A549 (cell line): Measurements from ENCODE around the gene GSK3A. TPM values are rescaled to one million over a fixed set of nuclear protein-coding genes. Genes with fewer than 3 reads are reported as not detected.

ENCODE experiments used
- ATAC-seq, 2 experiments: fragments of 200-7000 bp in 1 of 2; fragments of >200 bp in 1 of 2; cut with Nextera tagmentation in 1 of 2; cut with Tn5 transposase in 1 of 2; 3 replicates each; pipeline versions ENCODE4 v1.8.0 to v1.9.1; 2018 to 2020; ENCODE audit warnings: mild to moderate bottlenecking in 1 of 2, moderate library complexity in 1 of 2
- CTCF ChIA-PET: fragments of 300-600 bp; sonication (Branson Sonifier 250); formaldehyde crosslinking; extraction: SDS; loops from one replicate; lab custom pipeline; 2021; ENCODE audit warnings: antibody characterized with exemption, inconsistent platforms; lab: Yijun Ruan, JAX
- POLR2A ChIA-PET: fragments of 350-600 bp; formaldehyde crosslinking; extraction: SDS; loops from one replicate; lab custom pipeline; 2021; ENCODE audit warnings: antibody characterized with exemption, inconsistent platforms; lab: Yijun Ruan, JAX
- DNase-seq, 2 experiments: peaks; one replicate each; pipeline versions ENCODE4 v3.0.0 to v3.0.0-alpha.2; 2011 to 2016; ENCODE audit warnings: low read depth in 1 of 2, low spot score in 1 of 2
- FAIRE-seq: peaks from 2 replicates; lab custom pipeline; 2011; peaks lifted over from hg19 to GRCh38; lab: Jason Lieb, UNC
- H3K27ac ChIP-seq, 2 experiments: fragments of >200 bp; sonication (Bioruptor Twin); formaldehyde crosslinking; 3 replicates each; pipeline ENCODE4 v1.5.1; 2016 to 2017
- H3K4me1 ChIP-seq: fragments of >200 bp; sonication (Bioruptor Twin); formaldehyde crosslinking; 3 replicates; pipeline ENCODE4 v1.6.1; 2016
- H3K4me2 ChIP-seq: fragments of >200 bp; sonication (Bioruptor Twin); formaldehyde crosslinking; 3 replicates; pipeline ENCODE4 v1.6.1; 2016
- H3K4me3 ChIP-seq: fragments of >200 bp; sonication (Bioruptor Twin); formaldehyde crosslinking; 3 replicates; pipeline ENCODE4 v1.5.1; 2016
- H3K9me3 ChIP-seq: fragments of >200 bp; sonication (Bioruptor Twin); formaldehyde crosslinking; 3 replicates; pipeline ENCODE4 v1.6.1; 2016
- BHLHE40 ChIP-seq: IDR thresholded peaks from 2 replicates; pipeline ENCODE4 v1.6.1; 2012; ENCODE audit warnings: low read depth, low read length, inconsistent platforms
- CBX8 ChIP-seq: fragments of 200-600 bp; sonication (generic); IDR thresholded peaks from 2 replicates; pipeline ENCODE4 v1.6.1; 2016
- CEBPB ChIP-seq, 2 experiments: fragments of >200 bp in 1 of 2; sonication (Bioruptor Twin) in 1 of 2; formaldehyde crosslinking in 1 of 2; IDR thresholded peaks; 2 replicates each; pipeline ENCODE4 v1.6.1; 2012 to 2016
- CHD4 ChIP-seq: fragments of 200-600 bp; sonication (generic); IDR thresholded peaks from 2 replicates; pipeline ENCODE4 v1.6.1; 2016; ENCODE audit warnings: antibody characterized with exemption, mild to moderate bottlenecking, borderline replicate concordance
- CTCF ChIP-seq: fragments of >200 bp; sonication (Bioruptor Twin); formaldehyde crosslinking; IDR thresholded peaks from 3 replicates; pipeline ENCODE4 v1.5.1; 2016
- ESRRA ChIP-seq: fragments of 150-350 bp; IDR thresholded peaks from 2 replicates; pipeline ENCODE4 v1.6.1; 2014; ENCODE audit warnings: mild to moderate bottlenecking, low read length, borderline replicate concordance
- HEYL ChIP-seq: fragments of 250-450 bp; sonication (Bioruptor Pico); IDR thresholded peaks from 2 replicates; pipeline ENCODE4 v1.8.0; 2021; ENCODE audit warnings: mild to moderate bottlenecking, moderate library complexity
- HOXB13 ChIP-seq: fragments of 250-450 bp; sonication (Bioruptor Pico); IDR thresholded peaks from 2 replicates; pipeline ENCODE4 v1.5.0; 2020; ENCODE audit warnings: low read depth, mild to moderate bottlenecking, moderate library complexity
- JUN ChIP-seq, 2 experiments: fragments of >200 bp; sonication (Bioruptor Twin); formaldehyde crosslinking; IDR thresholded peaks; 2 replicates in 1 of 2; 3 replicates in 1 of 2; pipeline ENCODE4 v1.6.1; 2016 to 2017
- JUNB ChIP-seq: fragments of >200 bp; sonication (Bioruptor Twin); formaldehyde crosslinking; IDR thresholded peaks from 2 replicates; pipeline ENCODE4 v1.6.1; 2016
- MYC ChIP-seq: IDR thresholded peaks from 2 replicates; pipeline ENCODE4 v1.6.1; 2012; ENCODE audit warnings: mild to moderate bottlenecking, inconsistent platforms, low read length, improper control_type of control experiment, borderline replicate concordance
- NR3C1 ChIP-seq: fragments of >200 bp; sonication (Bioruptor Twin); formaldehyde crosslinking; IDR thresholded peaks from 3 replicates; pipeline ENCODE4 v1.6.1; 2017
- PBX3 ChIP-seq: IDR thresholded peaks from 2 replicates; pipeline ENCODE4 v1.6.1; 2012
- POLR2A ChIP-seq: IDR thresholded peaks from 2 replicates; pipeline ENCODE4 v1.6.1; 2012; ENCODE audit warnings: mild to moderate bottlenecking, low read length
- SREBF2 ChIP-seq: fragments of 450-650 bp; IDR thresholded peaks from 2 replicates; pipeline ENCODE4 v1.6.1; 2014; ENCODE audit warnings: mild to moderate bottlenecking, moderate library complexity
- TFCP2L1 ChIP-seq: fragments of 250-450 bp; sonication (Bioruptor Pico); IDR thresholded peaks from 2 replicates; pipeline ENCODE4 v1.5.0; 2021; ENCODE audit warnings: mild to moderate bottlenecking
- WGBS: methylation state at CpG from one replicate; pipeline ENCODE4 v1.1.6; 2017; ENCODE audit errors: missing lambda C conversion rate; 5-methylcytosine and 5-hydroxymethylcytosine counted together
- polyA plus RNA-seq, 4 experiments: library from polyadenylated mRNA; depleted of rRNA in 3 of 4; stranded (reverse); fragments of >200 nt; fragmentation: RNase III in 1 of 4; extraction: RNeasy Plus Mini Kit Qiagen cat#74134 plus additional on column Dnase treatment in 1 of 4; gene quantifications; 2 replicates in 3 of 4; 3 replicates in 1 of 4; pipeline ENCODE4 v1.2.3, GENCODE V29; 2011 to 2017

Gene GSK3A
- polyA plus RNA-seq, 2 of the 4 experiments (the other 2 are of a cell fraction): 55.2 to 85.1 TPM

- no peak overlapping the region for H3K27ac ChIP-seq
- peaks cover 81% of the 10 kb centered on the region for H3K4me1 ChIP-seq
- no peak overlapping the region for H3K4me2 ChIP-seq
- ATAC-seq (no peak), DNase-seq (no peak), FAIRE-seq (no peak)
- H3K4me3 ChIP-seq: no peak overlapping the region
- ChIA-PET CTCF (interaction anchor here (0.6 to 21.7 kb wide), 10 partner anchors 9 to 141 kb away, joined by 3 to 616 read pairs (median 26); partner anchors contain the start of genes CIC, PAFAH1B3, POU2F2 and PRR19), POLR2A (interaction anchor here (0.8 kb wide), 1 partner anchor 30 kb away, joined by 3 read pairs; the partner anchor contains the start of gene ZNF526)
- H3K9me3 ChIP-seq: no peaks in the 10 kb centered on the region
- 92% methylated on average over 36 of the region's 36 CpGs for WGBS
- no peak for TF ChIP-seq HEYL (CRISPR knock-in tag)
- TF ChIP-seq JUN (IDR thresholded peaks at IDR 0.05): no peak
- no peak for TF ChIP-seq NR3C1
- no peak for TF ChIP-seq JUNB
- TF ChIP-seq HOXB13: no peak
- TF ChIP-seq BHLHE40: no peak
- TF ChIP-seq MYC: no peak
- TF ChIP-seq CBX8: no peak
- no peak for TF ChIP-seq SREBF2
- no peak for TF ChIP-seq CHD4
- TF ChIP-seq ESRRA: no peak
- TF ChIP-seq CTCF: no peak
Observed at GRCh38 chr19:42249149-42249750, 6.8 kb upstream of the GSK3A start.

- H3K9me3 ChIP-seq: no peaks in the 10 kb centered on the region
- H3K4me2 ChIP-seq: no peak overlapping the region
- TF ChIP-seq TFCP2L1 (CRISPR knock-in tag): no peak
- TF ChIP-seq JUN (IDR thresholded peaks at IDR 0.05): peak in 1 of 2 experiments; percentile 53; a peak in 2 of 5 replicates
- no peak for TF ChIP-seq ESRRA
- TF ChIP-seq POLR2A: peak; percentile 1
- no peak for TF ChIP-seq SREBF2
- 0 out of 2 replicates have a peak, but pooled peaks have one; percentile 34 for TF ChIP-seq PBX3
- peaks cover 81% of the 10 kb centered on the region for H3K4me1 ChIP-seq
- ChIA-PET CTCF (interaction anchor here (0.8 to 21.7 kb wide), 9 partner anchors 9 to 140 kb away, joined by 3 to 616 read pairs (median 82); partner anchors contain the start of genes CIC, ERF, PAFAH1B3 and POU2F2), POLR2A (interaction anchor here (0.7 to 0.8 kb wide), 2 partner anchors 21 to 29 kb away, joined by 3 read pairs; partner anchors contain the start of gene ZNF526)
- DNase-seq (no peak), FAIRE-seq (no peak), ATAC-seq (no peak)
- peak overlapping the region in 1 of 2 experiments; percentile 90; a peak in 2 of 6 replicates for H3K27ac ChIP-seq
- H3K4me3 ChIP-seq: no peak overlapping the region
- WGBS: 87% methylated on average over 41 of the region's 41 CpGs
Observed at GRCh38 chr19:42248270-42249148, 6.1 kb upstream of the GSK3A start.

DNA sequence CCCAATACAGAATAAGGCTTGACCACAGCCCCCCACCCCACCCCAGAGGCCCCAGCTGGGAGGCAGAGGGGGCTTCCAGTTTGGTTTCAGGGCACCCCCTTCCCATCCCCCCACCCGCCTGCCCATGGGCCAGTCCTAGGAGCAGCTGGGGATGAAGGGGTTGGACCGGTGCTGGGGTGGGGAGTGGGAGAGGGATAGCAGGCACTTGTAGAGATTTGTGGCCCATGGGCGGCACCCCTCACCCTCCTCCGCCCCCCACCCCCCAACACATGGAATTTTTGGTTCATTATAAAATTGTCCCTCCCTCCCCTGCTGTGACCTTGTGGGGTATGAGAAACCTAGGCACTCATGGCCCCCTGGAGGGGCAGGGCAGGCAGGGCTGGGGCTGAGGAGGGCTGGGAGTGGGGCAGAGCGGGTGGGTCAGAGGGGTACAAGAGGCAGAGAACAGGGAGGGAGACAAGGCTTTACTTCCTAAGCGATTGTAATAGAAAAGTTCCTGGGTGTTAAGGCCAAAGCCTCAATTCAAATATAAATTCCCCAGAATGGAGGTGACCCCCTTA is 5.3 kb upstream of the GSK3A start:
- peak overlapping the region in 1 of 2 experiments; percentile 90; a peak in 2 of 6 replicates for H3K27ac ChIP-seq
- WGBS: 88% methylated on average over 6 of the region's 6 CpGs
- H3K9me3 ChIP-seq: no peaks in the 10 kb centered on the region
- no peak for FAIRE-seq
- DNase-seq: no peak
- H3K4me3 ChIP-seq: no peak overlapping the region
- no peak for ATAC-seq
- no peak overlapping the region for H3K4me2 ChIP-seq
- H3K4me1 ChIP-seq: peaks cover 79% of the 10 kb centered on the region
- ChIA-PET CTCF (interaction anchor here (0.6 to 21.7 kb wide), 15 partner anchors 8 to 168 kb away, joined by 3 to 616 read pairs (median 45); partner anchors contain the start of genes CIC, ERF, PAFAH1B3 and POU2F2), POLR2A (interaction anchor here (0.5 to 2.2 kb wide), 3 partner anchors 20 to 32 kb away, joined by 3 to 11 read pairs (median 3); no protein-coding TSS in a partner anchor)
- TF ChIP-seq PBX3 (0 out of 2 replicates have a peak, but pooled peaks have one; percentile 5), CEBPB (IDR thresholded peaks at IDR 0.05) (no peak)
